Urothelium cell line (cell line): ENCODE measurements around the gene POLR2I.
"Not testable (repeated sequence)": the region's sequence is repeated elsewhere in the genome, so short reads cannot be mapped to it uniquely, and the experiment has no call there.

ENCODE experiments used
- DNase-seq: peaks from one replicate; pipeline ENCODE4 v3.0.0; 2011; ENCODE audit warnings: low spot score, mixed read lengths
- FAIRE-seq: peaks from 2 replicates; lab custom pipeline; 2011; peaks lifted over from hg19 to GRCh38; lab: Jason Lieb, UNC

Gene POLR2I

DNA sequence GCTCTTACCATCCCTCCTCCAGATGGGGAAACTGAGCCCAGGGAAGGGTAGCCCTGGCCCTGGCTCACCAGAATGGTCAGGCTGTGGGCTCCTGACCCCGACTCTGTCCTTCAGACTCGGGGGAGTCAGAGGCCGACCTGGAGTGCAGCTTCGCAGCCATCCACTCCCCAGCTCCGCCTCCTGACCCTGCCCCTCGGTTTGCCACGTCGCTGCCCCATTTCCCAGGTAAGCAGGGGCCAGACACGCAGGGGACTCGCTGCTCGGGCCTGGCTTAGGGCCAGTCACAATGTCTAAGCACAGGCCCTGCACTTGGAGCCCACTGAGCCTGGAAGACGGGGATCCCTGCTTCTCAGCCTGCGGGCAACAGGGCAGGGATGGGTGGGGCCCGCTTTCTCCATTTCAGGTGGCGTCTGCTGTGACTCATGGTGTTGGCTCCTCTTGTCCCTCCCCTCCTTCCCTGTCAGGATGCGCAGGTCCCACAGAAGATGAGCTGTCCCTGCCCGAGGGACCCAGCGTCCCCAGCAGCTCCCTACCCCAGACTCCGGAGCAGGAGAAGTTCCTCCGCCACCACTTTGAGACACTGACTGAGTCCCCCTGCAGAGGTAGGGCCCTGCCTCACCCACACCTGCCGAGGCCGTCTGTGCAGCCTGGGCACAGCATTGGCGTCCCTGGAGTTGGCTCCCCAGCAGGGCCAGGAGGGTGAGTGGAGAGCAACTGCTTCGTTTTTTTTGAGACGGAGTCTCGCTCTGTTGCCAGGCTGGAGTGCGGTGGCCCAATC, 12.9 kb downstream of the POLR2I start:
- no peak for DNase-seq
- FAIRE-seq = no peak

DNA sequence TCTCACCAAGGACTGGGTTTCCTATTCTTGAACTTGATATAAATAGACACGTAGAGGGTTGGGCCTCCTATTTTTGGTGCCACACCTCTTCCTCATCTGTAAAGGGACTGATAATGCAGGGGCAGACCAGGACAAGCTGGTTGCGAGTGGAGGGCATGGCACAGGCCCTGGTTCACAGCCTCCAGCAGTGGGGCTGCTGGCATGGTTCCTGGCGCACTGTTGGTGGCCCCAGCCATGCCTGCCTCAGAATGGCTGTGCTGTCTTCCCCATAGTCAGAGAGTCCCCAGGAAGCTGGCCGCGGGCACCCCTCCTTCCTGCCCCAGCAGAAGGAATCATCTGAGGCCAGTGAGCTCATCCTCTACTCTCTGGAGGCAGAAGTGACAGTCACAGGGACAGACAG, 14.2 kb downstream of the POLR2I start:
- DNase-seq (no peak), FAIRE-seq (no peak)

DNA sequence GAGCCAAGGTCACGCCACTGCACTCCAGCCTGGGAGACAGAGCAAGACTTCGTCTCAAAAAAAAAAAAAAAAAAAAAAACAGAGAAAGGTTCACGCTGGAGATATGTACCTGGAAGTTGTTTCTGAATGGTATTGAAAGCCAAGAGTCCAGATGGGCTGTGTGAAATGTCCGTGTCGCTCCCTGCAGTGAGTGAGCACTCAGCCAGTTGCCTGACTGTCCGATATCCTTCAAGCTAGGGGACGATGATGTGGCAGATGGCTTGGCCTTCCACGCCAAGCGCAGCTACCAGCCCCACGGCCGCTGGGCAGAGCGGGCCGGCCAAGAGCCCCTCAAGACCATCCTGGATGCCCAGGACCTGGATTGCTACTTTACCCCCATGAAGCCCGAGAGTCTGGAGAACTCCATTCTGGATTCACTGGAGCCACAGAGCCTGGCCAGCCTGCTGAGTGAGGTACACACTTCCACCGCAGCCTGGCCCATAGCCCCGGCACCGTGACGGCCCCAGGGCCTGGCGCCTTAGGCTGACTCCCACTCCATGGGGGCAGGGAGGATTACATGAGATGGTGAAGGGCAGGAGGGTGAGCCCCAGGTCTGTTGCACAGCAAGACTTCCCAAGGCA, 15.4 kb downstream of the POLR2I start:
- DNase-seq (no peak), FAIRE-seq (no peak)

DNA sequence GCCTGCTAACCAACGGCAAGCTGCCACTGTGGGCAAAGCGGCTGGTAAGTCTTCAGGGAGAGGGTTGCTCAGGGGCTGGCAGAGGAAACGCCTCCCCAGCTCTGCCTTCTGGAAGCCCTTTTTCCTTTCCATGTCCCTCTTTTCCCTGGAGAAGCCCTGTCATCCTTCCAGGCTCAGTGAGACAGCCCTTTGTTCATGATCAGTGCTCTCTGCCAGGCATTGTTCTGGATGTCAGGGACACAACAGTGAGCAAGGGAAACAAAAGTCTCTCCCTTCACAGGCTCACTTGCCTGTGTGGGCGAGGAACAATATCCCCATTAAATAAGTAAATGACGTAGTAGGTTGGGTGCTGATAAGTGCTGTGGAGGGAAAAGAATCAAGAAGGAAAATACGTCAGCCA, 17.6 kb downstream of the POLR2I start:
- FAIRE-seq (no peak), DNase-seq (no peak)

DNA sequence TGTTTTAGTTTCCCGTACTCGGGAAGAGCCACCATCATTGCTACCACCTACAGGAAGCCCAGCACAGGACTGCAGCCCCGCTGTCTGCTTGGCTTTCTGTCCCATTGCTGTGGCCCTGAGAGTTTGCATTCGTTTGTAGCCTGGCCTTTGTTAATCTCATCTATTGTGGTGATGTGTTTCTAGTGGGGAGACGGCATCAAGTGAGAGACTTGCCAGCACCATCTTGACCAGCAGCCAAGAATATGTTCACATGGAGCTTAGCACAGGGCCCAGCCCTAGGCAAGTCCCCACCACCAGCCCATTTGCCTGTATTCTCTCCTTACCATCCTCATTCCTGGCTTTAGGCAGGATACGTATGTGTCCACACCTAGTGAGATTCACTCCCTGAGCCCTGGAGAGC, 21.0 kb downstream of the POLR2I start:
- DNase-seq (no peak), FAIRE-seq (no peak)

DNA sequence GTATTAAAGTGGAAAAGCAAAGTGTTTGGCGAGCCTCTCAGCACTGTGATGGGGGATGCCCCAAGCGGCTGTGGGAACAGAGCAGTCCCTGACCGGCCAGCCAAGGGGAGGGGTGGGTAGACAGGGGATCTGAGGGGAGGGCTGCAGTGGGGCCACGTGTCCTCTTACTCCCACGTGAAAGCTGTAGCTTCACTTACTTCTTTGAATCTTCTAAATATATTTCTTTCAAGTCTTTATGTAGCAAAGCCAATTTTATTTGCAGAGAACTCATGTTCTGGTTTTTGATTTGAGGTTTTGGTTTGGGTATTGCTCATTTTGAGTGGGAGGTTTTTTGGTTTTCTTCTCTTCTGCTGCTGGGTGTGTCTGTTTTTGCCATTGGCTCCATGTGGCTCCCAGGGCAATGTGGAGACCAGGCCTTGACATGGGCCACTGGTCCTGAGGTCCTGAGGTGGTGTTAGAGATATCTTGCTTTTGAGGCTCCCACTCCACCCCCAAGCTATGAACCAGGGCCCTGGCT, 21.5 kb downstream of the POLR2I start:
- DNase-seq (no peak), FAIRE-seq (no peak)

DNA sequence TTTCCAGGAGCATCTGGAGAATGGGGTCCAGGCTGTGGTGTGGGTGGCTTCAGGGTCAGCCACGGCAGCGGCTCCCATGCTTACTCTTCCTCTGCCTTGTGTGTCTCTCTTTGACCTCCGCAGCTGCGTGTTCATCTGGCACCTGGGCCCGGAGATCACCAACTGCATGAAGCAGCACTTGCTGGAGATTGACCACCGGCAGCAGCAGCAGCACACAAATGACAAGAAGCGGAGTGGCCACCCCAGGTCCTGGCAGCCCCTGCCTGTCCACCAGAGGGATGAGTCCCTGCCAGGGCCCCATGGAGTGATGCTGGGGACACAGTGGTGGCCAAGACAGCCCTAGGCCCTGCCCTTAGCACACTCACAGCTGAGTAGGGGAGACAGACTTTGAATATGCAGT, 22.1 kb downstream of the POLR2I start:
- no peak for DNase-seq
- FAIRE-seq = no peak

DNA sequence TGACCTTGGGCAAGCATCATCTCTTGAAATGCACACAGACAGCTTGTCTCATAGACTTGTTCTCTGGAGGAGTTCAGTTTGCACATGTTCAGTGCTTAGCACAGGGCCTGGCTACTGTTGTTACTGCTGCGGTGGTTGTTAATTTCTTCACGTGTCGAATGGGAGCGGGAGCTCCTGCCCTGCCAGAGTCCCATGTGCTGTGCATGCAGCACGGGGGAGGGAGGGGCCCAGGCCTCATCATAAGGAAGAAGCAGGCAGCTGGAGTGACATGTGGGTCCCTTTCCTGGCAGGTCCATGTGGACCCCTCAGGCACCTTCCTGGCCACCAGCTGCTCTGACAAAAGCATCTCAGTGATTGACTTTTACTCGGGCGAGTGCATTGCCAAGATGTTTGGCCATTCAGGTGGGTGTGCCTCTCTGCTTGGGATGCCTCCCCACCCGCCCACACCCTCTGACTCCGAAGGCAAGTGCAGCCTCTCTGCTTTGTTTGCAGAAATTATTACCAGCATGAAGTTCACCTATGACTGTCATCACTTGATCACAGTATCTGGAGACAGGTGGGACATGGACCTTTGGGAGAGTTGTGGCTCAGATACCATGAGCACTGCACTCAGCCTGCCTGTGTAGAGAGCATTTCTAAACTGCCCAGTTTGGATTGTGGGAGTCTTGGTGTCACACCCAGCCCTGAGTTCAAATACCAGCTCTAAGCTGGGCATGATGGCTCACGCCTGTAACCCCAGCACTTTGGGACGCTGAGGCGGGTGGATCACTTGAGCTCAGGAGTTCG, 23.6 kb downstream of the POLR2I start:
- FAIRE-seq (no peak), DNase-seq (no peak)

DNA sequence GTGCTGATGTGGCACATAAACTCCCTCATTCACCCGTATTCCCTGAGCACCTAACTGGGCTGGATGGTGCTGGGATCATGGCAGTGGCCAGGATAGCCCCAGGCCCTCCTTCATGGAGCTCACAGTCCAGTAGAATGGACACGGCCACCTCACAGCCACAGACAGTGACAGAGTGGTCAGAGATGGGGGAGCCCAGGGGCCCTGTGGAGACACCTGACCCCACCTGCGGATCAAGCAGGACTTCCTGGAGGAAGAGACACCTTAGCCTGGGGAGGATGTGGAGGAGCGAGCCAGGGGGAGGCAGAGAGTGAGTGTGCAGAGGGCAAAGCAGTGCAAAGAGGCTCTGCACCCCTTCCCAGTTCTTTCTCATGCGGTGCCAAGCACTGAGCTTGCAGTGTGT, 24.8 kb downstream of the POLR2I start:
- DNase-seq = no peak
- FAIRE-seq = no peak

DNA sequence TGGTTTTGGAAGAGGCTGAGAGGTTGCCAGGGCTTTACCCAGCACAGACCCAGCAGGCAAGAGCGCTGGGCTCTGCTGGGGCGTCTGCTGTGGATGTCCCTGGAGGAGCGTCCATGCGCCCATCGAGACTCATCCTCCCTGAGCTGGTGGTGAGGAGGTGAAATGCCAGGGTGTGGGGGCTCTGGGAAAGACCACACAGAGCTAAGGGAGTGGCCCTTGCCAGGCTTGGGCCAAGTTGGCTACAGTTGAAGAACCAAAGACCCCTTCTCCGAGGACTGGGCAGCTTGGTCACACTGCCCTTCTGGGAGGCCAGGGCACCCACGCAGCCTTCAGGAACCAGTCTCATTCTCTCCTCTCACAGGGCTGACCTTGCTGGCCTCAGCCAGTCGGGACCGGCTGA, 28.3 kb downstream of the POLR2I start:
- FAIRE-seq = no peak
- no peak for DNase-seq

DNA sequence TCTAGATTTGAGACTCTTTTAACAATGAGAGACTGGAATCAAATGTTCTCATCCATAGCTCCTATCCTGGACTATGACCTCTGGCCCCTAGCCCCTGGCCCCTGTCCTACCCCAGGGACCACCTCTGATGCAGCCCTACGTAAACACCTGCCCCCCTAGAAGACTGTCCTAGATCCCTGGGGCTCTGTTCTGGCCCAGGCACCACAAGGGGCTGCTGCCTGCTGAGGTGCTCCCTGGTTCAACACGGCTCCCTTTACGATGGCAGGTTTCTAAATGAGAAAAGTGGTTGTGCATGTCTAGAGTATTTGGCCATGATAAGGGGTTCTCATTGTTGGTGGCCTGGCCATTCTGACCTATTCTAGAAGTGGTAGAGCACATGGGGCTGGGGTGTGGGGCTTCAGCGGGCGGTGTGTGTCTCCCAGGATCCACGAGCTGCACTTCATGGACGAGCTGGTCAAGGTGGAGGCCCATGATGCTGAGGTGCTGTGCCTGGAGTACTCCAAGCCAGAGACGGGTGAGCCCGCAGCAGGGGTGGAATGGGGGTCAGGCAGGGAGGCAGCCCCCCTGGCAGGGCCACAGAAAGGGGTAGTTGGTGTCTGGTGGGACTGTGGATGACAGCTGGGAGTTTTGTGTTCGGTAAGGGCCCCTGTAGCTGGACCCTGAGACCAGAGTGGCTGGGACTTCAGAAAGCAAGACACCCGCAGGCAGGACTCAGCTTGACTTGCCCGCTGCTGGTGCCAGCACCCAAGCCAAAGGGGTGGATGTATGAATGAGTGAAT, 30.3 kb downstream of the POLR2I start:
- DNase-seq (no peak), FAIRE-seq (no peak)

DNA sequence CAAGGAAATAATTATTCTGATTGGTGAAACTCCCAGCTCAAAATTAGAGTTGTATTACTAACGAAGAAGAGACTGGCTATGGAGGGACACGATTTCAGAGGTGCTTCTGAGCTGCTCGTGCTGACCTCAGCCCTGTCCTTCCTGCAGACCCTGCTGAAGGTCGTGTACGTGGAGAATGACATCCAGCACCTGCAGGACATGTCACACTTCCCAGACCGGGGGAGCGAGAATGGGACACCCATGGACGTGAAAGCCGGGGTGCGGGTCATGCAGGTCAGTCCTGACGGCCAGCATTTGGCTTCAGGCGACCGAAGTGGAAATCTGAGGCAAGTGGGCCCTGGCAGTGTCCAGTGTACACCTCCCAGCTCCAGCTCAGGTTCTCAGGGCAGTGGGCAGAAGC, 31.8 kb downstream of the POLR2I start:
- DNase-seq = no peak
- FAIRE-seq = no peak

DNA sequence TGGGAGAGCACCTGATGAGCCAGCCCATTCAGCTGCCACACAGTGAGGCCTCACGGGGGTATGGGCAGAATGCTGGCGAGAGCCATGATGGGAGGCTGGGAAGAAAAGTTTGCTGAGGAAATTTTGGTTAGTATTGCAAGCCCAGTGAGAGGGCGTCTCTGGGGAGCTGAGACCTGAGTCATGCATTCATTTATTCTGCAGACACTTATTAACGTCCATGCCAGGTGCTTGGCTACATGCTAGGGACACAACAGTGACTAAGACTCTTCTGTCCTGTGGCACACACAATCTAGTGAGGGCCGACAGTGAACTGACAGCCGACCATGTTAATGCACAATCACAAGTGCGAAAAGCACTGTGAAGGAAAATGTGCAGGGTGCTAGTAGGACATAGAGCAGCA, 32.8 kb downstream of the POLR2I start:
- no peak for FAIRE-seq
- DNase-seq = no peak

DNA sequence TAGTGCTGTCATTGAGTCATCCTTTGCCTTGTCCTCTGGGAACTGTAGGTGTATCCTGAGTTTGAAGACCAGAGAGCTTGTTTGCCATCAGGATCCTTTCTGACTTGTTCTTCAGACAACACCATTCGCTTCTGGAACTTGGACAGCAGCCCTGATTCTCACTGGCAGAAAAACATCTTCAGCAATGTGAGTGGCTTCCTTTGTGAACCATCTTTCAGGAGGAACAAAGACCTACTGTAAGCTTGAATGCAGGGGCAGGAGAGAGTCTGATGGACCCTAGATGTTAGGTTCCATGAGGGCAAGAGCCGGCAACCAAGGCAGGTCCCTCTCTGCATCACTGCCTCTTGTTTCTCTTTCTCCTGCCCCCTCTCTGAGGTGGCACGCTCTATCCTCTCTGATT, 33.3 kb downstream of the POLR2I start:
- FAIRE-seq (no peak), DNase-seq (no peak)

DNA sequence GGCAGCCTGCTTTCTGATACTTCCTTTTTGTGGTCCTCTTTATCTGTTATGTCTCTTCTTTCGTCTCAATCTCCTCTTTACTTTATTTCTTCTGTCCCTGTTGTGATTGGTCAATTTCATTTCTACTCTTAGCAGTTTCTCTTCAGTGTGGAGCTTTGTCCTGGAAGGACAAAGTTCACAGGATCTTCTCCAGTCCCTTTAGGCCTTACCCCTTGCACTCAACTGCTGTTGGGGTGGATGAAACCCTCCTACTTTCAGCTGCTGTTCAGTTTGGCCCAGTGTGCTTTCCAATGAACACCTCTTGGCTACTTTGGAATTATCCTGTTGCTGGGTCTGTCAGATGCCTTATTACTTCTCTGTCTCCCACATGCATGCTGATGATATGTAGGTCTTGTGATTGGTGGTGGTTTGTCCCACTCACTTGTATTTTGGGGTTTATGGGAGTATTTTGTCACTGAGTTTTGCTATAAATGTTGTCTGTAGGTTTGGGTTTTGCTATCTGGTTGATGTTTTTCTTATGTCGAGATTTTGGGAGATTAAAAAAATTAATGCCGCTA, 35.2 kb downstream of the POLR2I start:
- FAIRE-seq = no peak
- DNase-seq = no peak

DNA sequence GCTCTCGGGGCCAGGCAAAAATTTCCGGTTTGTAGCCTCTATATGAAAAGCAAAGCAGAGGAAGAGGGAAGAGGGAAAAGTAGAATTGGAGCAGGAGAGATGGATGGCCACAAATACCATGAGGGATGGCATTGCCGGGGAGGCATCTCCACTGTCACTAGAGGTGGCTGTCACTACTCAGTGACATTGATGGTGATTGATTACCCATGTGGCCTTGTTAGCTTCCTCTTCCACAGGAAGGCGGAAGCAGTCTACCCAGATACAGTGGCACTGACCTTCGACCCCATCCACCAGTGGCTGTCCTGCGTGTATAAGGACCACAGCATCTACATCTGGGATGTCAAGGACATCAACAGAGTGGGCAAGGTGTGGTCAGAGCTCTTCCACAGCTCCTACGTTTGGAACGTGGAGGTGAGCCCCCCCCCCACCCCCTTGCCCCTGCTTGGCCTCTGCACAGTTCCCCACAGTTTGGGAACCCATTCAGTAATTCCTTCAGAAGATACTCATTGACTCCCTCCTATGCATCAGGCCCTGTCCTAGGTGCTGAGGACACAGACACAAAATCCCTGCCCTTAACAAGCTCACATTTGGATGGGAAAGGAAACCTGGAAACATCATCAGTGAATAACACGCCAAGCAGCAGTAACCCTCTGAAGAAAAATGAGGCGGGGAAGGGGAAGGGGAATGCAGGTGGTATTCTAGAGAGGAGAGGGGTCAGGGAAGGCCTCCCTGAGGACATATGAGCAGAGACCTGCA, 41.4 kb downstream of the POLR2I start:
- DNase-seq = no peak
- FAIRE-seq = peak; percentile 42

DNA sequence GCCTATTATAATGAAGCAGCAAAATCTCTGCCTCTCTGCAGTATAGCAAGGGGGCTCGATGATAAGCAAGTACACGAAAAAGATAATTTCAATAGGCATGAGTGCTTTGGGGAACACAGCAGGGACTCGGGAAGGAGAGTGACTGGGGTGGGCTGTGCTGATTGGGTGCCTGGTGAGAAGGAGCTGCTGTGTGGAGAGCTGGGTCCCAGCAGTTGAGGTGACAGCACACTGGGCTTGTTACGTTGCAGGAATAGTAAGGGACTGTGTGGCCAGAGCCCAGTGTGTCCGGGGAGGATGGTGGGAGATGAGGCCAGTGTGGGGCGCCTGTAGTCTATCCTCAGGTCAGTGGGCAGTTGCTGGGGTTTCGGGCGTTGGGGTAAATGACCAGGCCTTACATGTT, 42.6 kb downstream of the POLR2I start:
- DNase-seq = no peak
- FAIRE-seq = no peak

DNA sequence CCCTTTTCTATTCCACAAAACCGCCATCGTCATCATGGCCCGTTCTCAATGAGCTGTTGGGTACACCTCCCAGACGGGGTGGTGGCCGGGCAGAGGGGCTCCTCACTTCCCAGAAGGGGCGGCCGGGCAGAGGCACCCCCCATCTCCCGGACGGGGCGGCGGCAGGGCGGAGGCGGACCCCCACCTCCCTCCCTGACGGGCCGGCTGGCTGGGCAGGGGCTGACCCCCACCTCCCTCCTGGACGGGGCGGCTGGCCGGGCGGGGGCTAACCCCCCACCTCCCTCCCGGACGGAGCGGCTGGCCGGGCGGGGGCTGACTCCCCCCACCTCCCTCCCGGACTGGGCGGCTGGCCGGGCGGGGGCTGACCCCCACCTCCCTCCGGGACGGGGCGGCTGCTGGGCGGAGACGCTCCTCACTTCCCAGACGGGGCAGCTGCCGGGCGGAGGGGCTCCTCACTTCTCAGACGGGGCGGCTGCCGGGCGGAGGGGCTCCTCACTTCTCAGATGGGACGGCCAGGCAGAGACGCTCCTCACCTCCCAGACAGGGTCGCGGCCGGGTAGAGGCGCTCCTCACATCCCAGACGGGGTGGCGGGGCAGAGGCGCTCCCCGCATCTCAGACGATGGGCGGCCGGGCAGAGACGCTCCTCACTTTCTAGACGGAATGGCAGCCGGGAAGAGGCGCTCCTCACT, 45.7 kb downstream of the POLR2I start:
- not testable (repeated sequence) for DNase-seq, FAIRE-seq

DNA sequence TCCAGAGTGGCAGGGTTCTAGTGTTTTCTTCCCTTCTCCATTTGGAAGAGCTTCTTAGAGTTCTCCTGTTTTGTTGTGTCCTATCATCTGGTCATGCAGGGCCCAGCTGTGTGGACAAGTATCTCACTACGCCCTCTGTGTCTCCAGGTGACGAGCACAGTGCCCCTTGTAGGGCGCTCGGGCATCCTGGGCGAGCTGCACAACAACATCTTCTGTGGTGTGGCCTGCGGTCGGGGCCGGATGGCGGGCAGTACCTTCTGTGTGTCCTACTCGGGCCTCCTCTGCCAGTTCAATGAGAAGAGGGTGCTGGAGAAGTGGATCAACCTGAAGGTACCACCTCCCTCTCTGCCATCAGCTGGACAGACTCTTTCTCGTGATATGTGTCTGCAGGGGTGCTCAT, 47.0 kb downstream of the POLR2I start:
- FAIRE-seq (no peak), DNase-seq (no peak)
